ENCODE data around the gene TTLL11. TPM values are rescaled to one million over a fixed set of nuclear protein-coding genes. Genes with fewer than 3 reads are reported as not detected.

Gene TTLL11
- total RNA-seq, 1 donor from 2014 or later, result 4.0 TPM

- no peak overlapping the region for H3K27ac Mint-ChIP-seq (ENCODE audit: unreplicated experiment)
- H3K4me3 Mint-ChIP-seq (ENCODE audit: unreplicated experiment), result no peak overlapping the region
- H3K4me1 Mint-ChIP-seq (ENCODE audit: unreplicated experiment), result no peaks in the 10 kb centered on the region
- H3K9me3 Mint-ChIP-seq (ENCODE audit: unreplicated experiment), result no peaks in the 10 kb centered on the region
- DNase-seq (ENCODE audit: low spot score), result no peak
- no peak for TF ChIP-seq CTCF (IDR thresholded peaks at IDR 0.05; ENCODE audit: unreplicated experiment)
- no peaks in the 10 kb centered on the region for H3K27me3 Mint-ChIP-seq (ENCODE audit: unreplicated experiment)
- H3K36me3 Mint-ChIP-seq (ENCODE audit: low read depth, unreplicated experiment), result no peaks in the 10 kb centered on the region
Measured at GRCh38 chr9:121942866-121943382, 150.2 kb downstream of the TTLL11 start.

GRCh38 chr9:121942313-121942712 lies 150.8 kb downstream of the TTLL11 start:
- Mint-ChIP-seq H3K27me3 (ENCODE audit: unreplicated experiment) (no peaks in the 10 kb centered on the region), H3K27ac (ENCODE audit: unreplicated experiment) (no peak overlapping the region), H3K4me3 (ENCODE audit: unreplicated experiment) (no peak overlapping the region), H3K9me3 (ENCODE audit: unreplicated experiment) (no peaks in the 10 kb centered on the region), H3K36me3 (ENCODE audit: low read depth, unreplicated experiment) (no peaks in the 10 kb centered on the region), H3K4me1 (ENCODE audit: unreplicated experiment) (no peaks in the 10 kb centered on the region)
- TF ChIP-seq CTCF (IDR thresholded peaks at IDR 0.05; ENCODE audit: unreplicated experiment), result no peak
- no peak for DNase-seq (ENCODE audit: low spot score)

- no peak overlapping the region for H3K4me3 Mint-ChIP-seq (ENCODE audit: unreplicated experiment)
- H3K36me3 Mint-ChIP-seq (ENCODE audit: low read depth, unreplicated experiment), result no peaks in the 10 kb centered on the region
- H3K9me3 Mint-ChIP-seq (ENCODE audit: unreplicated experiment), result no peaks in the 10 kb centered on the region
- no peaks in the 10 kb centered on the region for H3K4me1 Mint-ChIP-seq (ENCODE audit: unreplicated experiment)
- H3K27me3 Mint-ChIP-seq (ENCODE audit: unreplicated experiment), result no peaks in the 10 kb centered on the region
- no peak for DNase-seq (ENCODE audit: low spot score)
- no peak for TF ChIP-seq CTCF (IDR thresholded peaks at IDR 0.05; ENCODE audit: unreplicated experiment)
- no peak overlapping the region for H3K27ac Mint-ChIP-seq (ENCODE audit: unreplicated experiment)
Measured at GRCh38 chr9:121939643-121940042, 153.5 kb downstream of the TTLL11 start.

GRCh38 chr9:121938621-121939020 lies 154.5 kb downstream of the TTLL11 start:
- Mint-ChIP-seq H3K9me3 (ENCODE audit: unreplicated experiment) (no peaks in the 10 kb centered on the region), H3K4me1 (ENCODE audit: unreplicated experiment) (no peaks in the 10 kb centered on the region), H3K36me3 (ENCODE audit: low read depth, unreplicated experiment) (no peaks in the 10 kb centered on the region), H3K27me3 (ENCODE audit: unreplicated experiment) (no peaks in the 10 kb centered on the region), H3K27ac (ENCODE audit: unreplicated experiment) (no peak overlapping the region), H3K4me3 (ENCODE audit: unreplicated experiment) (no peak overlapping the region)
- TF ChIP-seq CTCF (IDR thresholded peaks at IDR 0.05; ENCODE audit: unreplicated experiment), result no peak
- DNase-seq (ENCODE audit: low spot score), result no peak

- H3K36me3 Mint-ChIP-seq (ENCODE audit: low read depth, unreplicated experiment), result no peaks in the 10 kb centered on the region
- H3K9me3 Mint-ChIP-seq (ENCODE audit: unreplicated experiment), result no peaks in the 10 kb centered on the region
- DNase-seq (ENCODE audit: low spot score), result no peak
- no peak for TF ChIP-seq CTCF (IDR thresholded peaks at IDR 0.05; ENCODE audit: unreplicated experiment)
- H3K27ac Mint-ChIP-seq (ENCODE audit: unreplicated experiment), result no peak overlapping the region
- H3K4me1 Mint-ChIP-seq (ENCODE audit: unreplicated experiment), result no peaks in the 10 kb centered on the region
- no peaks in the 10 kb centered on the region for H3K27me3 Mint-ChIP-seq (ENCODE audit: unreplicated experiment)
- no peak overlapping the region for H3K4me3 Mint-ChIP-seq (ENCODE audit: unreplicated experiment)
Measured at GRCh38 chr9:121937240-121937639, 155.9 kb downstream of the TTLL11 start.
